GM21825 (cell line): Measurements from ENCODE around the gene ECHDC3.
A peak's percentile ranks its signal among the peaks of the same experiment; 100 is the strongest.
"Not testable (repeated sequence)": the region's sequence is repeated elsewhere in the genome, so short reads cannot be mapped to it uniquely, and the experiment has no call there.

ENCODE experiments used
- ATAC-seq: cut with Tn5 transposase; IDR thresholded peaks from one replicate; pipeline ENCODE4 v1.9.1; 2021; ENCODE audit warnings: mild to moderate bottlenecking, moderate library complexity; ENCODE audit not compliant: unreplicated experiment

ECHDC3 gene

DNA sequence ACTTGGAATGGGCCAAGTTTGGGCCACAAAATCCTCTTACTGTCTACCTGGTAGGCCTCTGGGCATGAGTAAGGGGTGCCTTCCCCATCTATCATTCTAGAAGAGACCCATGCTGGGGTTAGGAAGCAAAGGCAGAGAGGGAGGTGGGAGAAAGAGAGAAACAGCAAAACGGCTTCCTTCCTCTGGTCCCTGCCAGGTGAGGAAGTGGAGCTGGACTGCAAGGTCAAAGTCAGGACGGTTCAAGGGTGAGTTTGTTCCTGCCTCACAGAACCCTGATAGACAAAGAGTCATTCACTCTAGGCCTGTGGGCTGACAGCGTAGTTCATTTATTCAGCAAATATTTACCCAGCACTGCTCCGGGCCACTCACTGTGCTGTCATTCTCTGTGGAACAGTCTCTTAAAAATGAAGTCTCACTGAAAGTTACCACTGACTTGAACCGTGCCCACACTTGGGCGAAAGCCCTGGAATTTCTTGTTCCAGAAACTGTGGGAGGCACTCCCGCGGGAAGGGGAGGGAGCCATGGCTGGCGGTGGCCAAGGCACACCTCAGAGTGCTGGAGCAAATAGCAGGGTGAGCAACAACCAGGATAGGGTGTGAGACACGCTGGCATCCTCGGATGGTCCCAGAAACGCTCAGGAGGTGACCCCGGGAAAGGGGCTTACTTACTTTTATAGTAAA lies 26.2 kb upstream of the ECHDC3 start:
- no peak for ATAC-seq

DNA sequence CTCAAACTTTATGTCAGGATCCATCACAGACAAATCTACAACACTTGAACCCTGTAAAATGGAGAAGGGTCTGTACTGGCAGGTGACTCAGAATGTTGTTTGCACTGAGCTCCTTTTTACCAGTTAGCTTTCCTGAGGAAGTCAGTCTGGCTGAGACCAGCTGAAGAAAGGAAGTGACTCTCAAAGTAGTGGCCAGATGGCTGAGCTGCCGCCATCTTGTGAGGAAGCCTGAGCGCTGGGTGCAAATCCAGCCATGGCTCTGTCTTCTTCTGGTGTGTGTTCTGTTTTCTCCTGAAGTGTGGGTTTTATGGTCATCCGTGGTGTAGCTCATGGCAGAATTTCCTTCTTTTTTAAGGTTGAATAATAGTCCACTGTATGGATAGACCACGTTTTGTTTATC lies 25.5 kb upstream of the ECHDC3 start:
- no peak for ATAC-seq

DNA sequence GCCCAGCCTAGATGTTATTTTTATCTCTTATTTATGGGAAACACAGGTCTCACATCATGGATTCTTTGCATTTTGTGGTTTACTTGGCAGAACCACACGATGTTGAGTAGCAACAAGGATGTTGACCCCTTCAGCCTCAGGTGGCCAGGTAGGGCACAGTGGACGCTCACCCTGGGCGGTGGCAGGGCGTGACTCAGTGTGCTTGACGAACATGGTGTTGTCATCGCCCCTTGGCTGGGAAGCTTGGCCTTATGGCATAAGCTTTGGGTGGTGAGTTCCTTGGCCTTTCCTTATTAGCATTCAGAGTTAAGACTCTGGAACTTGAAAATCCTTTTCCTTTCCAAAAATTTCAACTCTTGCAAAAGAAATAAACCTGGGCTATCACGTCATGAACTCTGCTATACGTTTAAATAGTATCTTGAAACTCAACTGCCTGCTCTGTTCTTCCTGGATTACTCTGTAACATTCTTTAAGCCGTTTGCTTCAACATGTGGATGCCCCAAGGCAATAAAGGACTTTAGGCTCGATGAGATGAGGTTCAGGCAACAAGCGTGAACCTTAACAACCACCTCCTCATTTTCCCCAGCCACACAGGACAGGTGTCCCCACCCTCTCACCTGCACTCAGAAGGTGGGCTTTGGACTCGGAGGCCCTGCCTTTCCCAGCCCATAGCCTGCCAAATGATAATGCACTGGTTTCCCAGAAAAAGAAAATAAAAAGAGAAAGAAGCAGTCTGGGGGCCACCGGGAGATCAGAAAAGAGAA lies 22.5 kb upstream of the ECHDC3 start:
- ATAC-seq, result no peak

DNA sequence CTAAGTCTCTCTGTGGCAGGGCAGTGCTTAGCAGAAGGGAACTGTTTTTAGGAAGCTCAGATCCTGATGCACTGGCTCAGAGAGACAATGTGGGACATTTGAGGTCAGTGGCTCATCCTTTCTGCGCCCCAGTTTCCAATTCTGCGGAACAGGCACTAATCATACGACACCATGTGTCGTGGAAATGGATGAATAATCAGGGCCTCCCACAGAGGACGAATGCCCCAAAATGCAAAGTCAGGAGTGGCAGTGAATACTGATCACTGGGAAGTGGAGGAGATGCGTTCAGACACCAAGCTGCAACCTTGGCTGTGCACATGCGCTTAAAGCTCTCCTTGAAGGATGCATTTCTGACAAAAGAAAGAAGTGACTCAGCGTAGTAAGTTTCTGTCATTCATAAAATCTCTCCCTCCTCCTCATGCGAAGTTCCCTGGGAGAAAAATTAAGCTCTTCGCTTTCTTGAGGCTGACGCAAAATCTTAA lies 21.9 kb upstream of the ECHDC3 start:
- ATAC-seq, result no peak

DNA sequence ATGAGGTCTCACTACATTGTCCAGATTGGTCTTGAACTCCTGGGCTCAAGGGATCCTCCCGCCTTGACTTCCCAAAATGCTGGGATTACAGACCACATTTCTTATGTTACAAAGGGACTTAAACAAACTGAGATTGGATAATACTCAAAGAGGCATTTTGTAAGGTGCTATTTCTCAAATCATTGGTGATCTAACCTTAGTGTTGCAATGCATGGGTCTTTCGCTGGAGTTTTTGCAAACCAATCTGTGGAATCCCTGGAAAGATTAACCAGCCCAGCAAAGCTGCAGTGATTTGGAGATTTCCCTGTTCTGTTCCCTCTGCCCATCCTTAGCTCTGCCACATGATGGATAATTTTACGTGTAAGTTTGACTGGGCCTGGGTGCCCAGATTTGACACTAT lies 20.4 kb upstream of the ECHDC3 start:
- no peak for ATAC-seq

DNA sequence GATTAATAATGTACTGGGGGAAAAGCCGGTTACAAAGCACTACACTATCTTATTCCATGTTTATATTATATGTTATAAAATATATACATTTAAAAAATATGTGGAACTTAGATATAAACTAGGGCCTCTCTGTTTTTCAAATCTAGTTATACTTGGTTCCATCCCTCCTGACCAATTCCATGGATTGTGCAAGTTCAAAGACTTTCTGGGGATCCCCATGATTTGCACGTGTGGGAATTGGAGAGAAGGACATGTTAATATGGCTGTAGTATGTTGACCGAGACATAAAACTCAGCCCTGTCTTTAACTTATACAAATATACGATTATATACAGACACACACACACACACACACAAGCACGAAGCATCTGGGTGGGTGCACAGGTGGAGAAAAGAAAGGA lies 18.8 kb upstream of the ECHDC3 start:
- no peak for ATAC-seq

DNA sequence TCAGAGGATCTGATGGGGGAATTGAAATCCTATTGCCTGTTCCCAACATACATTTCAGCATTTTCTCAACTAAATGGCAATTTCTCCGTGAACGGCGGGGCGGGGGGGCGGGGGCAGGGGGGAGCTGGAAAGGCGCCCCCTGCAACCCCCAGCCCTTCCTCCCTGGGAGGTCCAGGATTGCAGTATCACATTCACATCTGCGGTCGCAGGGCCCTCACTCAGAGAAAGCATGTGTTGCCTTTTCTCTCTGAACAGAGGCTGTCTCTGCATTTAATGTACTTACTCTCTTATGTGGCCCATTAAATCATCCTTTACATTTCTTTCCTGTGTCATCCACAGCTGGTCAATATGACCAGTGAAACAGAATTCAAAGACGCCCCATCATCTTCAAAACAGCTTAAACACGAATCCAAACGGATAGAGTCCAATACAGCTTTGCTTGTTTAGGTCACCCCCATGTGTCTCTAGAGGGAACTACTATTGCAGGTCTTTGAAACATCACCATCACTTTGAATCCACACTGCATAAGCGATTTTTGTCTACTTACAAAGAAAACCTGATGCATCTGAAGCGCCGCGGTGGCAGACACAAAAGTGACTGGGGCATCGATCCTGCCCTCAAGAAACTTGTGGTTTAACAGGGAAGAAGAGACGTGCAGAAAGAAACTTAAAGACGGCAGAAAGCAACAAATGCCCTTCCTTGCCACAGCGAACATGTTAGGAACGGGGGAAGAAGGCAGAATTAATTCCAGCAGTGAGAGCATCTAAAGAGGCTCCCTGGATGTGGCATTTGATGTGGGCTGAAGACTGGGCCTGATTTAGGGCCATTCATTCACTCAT lies 17.0 kb upstream of the ECHDC3 start:
- ATAC-seq, result peak; percentile 86

DNA sequence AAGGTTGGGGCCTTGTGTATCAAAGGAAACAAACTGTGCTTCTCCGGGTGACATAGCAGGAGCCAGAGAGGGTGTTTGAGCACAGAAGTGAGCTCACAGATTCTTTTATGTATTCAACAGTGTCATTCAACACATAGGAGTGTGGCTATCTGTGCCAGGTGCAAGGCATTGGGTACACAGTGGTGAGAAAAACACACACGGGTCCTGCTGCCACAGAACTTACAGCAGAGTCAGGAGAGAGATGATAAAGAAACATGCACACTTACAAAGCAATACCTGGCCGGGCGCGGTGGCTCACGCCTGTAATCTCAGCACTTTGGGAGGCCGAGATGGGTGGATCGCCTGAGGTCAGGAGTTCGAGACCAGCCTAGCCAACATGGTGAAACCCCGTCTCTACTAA lies 16.3 kb upstream of the ECHDC3 start:
- no peak for ATAC-seq

DNA sequence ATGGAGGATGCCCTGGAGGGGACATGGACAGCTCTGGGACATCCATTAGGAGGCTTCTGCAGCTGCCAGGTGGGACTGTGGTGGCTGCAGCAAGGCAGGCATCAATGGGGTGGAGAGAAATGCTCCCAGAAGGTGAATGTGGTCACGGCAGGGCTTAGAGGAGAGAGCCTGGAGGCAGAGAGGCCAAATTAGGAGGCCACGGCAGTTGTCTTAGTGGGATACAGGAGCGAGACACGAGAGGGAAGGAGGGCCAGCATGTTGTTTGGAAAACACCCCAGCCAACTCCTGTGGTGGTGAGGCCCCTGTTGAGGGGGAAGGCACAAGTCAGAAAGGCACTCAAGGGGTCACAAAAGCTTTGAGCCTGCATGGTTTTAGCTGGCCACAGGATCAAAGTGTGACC lies 14.6 kb upstream of the ECHDC3 start:
- ATAC-seq, result no peak

DNA sequence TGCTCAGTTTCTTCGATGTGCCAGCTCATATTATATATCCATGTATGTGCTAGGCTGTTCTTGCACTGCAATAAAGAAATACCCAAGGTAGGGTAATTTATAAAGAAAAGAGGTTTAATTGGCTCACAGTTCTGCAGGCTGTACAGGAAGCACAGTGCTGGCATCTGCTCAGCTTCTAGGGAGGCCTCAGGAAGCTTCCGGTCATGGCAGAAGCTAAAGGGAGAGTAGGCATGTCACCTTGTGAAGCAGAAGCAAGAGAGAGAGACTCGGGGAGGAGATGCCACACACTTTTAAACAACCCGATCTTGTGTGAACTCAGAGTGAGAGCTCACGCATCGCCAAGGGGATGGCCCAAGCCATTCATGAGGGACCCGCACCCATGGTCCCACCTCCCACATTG lies 13.8 kb upstream of the ECHDC3 start:
- ATAC-seq, result no peak

DNA sequence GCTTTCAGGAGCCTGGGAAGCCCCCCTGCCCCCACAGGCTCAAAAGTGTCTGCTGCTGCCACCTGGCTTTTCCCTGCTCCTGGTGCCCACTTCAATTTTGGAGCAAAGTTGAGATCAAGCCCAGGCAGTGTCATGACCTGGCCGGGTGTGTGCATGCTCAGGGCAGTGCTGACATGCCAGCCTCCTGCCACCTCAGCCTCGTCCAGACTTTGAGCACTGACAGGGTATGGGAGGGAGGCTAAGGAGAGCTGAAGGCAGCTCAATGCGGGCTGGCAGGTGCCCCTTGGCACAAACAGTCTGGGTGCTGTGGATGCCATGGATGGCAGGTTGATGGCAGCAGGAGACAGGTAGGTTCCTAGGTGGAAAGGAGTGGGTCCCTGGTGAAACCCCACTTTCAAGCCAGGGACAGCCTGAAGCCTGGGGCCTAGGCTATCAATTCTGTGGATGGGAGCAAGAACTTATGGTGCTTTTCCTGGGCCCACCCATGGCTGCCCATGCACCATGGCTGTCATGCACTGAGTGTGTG lies 12.3 kb upstream of the ECHDC3 start:
- no peak for ATAC-seq

DNA sequence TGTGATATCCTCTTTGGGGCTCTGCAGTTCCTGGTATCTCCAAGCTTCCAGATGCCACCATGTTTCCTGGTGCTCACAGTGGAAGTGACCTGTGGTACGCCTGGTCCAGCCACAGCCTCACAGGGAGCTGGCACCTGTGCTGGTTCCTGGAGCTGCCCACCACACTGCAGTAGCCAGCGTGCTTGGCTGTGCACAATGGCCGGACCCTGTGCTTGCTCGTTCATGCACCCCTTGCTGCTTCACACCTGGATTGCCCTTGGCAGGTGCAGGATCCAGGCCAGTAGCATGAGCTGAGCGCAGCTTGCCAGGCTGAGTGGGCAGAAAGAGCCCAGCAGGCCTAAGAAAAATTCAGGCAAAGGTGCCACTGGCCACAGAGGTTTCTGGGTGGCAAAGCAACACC lies 11.4 kb upstream of the ECHDC3 start:
- ATAC-seq, result no peak

DNA sequence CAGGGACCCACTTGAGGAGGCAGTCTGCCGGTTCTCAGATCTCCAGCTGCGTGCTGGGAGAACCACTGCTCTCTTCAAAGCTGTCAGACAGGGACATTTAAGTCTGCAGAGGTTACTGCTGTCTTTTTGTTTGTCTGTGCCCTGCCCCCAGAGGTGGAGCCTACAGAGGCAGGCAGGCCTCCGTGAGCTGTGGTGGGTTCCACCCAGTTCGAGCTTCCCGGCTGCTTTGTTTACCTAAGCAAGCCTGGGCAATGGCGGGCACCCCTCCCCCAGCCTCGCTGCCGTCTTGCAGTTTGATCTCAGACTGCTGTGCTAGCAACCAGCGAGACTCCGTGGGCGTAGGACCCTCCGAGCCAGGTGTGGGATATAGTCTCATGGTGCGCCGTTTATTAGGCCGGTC lies 5.4 kb upstream of the ECHDC3 start:
- ATAC-seq, result not testable (repeated sequence)

DNA sequence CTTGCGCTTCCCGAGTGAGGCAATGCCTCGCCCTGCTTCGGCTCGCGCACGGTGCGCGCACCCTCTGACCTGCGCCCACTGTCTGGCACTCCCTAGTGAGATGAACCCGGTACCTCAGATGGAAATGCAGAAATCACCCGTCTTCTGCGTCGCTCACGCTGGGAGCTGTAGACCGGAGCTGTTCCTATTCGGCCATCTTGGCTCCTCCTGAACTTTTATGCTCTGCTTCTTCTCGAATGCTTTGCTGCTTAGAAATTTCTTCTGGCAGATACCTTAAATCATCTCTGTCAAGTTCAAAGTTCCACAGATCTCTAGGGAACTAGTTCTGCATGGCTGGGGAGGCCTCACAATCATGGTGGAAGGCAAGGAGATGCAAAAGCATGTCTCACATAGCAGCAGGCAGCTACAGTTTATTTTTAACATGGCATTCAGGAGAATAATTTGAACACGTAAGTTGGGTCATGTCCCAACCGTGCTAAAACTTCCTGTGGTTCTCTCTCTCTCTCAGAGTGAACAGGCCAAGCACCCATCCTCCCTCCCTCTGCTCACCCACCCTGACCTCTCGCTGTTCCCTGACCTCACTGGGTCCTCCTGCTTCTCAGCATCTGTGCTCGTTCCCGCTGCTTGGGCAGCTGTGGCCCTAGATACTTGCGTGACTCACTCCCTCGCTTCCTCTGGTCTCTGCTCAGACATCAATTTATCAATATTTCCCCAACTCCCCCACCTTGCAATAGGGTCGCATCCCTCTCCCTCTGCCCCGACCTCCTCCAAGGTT lies 4.7 kb upstream of the ECHDC3 start:
- ATAC-seq, result not testable (repeated sequence)

DNA sequence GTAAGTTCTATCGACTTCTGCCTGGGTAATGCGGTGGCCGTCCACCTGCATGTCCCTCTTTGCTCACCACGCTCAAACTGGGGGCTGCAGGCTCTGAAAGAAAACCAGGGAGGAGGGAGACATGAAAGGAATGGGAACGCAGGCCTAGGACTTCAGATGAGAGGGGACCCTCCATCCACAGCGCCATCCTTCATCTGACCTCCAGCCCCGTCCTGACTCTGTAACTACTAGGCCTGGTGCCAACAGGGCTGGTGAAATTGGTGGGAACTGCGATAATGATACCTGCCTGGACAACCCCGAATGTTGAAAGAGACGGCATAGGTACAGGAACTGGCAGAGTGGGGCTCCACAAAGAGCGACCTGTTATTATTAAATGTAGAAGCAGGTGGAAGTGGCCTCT lies 1.3 kb upstream of the ECHDC3 start:
- ATAC-seq, result no peak

DNA sequence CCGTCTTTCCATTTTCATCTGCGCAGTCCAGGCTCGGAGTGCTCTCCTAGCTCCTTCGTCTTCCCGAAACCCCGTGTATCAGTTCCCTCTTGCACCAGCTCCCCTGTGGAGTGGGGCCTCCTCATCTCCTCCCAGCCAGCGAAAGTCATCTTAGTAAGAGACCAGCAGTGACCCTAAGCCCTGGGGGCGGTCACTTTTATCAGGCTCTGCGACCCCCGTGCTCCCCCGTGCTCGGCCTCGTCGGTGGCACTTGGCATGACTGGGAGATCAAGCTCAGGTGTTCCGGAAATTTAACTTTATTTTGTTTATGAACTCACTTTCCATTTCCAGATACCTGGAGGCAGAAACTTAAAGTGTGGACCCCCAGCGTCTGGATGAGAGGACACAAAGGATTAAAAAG lies 574 bp upstream of the ECHDC3 start:
- no peak for ATAC-seq

DNA sequence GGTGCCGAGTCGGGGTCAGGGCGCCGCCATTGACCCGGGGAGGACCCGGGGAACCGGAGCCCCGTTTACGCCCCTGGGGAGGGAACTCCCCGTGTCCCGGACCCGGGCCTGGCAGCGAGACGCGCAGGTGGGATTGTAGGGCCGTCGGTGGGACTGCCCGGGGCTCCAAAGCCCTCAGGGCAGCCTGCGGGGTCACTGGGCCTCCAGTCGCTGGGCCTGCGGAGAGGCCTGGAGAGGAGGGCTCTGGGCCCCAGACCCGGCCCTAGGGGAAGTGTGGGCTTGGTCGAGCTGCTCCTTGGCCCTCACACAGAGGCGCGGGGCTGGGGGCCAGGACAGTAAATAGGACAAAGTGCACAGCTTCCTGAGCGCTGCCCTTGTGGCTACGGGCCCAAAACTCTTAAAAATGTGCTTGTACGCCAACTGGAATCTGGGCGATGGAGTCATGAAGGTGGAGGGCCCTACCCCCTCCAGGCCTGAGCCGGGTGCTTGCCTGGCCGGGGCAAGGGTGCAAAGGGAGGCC lies 657 bp downstream of the ECHDC3 start:
- no peak for ATAC-seq

DNA sequence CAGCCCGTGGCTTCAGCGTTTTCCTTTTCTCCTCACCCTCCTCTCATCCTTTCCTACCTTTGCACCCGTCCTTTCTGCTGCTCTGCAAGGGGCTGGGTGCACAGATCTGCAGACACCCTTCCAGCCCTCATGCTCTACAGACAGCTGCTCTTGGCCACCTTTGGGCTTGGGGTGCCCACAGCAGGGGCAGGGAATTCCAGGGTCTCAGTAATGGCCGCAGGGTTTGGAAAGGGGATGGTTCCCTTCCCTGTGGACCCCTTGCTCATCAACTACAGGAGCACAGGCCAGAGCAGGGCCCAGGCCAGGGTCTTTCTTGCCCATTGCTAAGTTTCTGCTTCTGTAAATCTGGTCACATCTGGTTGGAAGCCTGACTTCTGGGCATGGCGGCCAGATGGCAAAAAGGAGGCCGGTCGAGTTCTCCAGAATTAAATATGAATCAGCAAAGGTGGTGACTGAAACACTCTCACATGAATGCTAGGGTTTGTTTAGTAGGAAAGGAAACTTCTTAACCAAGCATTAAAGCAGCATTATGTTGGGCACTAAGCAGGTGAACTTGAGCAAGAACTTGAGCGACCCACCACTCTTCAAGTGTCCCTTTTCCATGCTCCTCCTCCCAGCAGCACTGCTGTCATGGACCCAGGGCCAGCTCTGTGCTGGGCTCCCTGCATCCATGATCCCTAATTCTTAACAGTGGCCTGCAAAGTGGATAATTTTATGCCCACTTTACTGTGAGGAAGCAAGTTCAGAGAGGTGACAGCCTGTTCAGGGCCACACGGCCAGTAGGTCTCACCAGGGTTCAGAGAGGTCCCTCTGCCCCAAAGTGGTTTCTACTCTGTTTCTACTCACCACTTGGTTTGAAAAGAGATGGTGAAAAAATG lies 1.5 kb downstream of the ECHDC3 start:
- ATAC-seq, result no peak

DNA sequence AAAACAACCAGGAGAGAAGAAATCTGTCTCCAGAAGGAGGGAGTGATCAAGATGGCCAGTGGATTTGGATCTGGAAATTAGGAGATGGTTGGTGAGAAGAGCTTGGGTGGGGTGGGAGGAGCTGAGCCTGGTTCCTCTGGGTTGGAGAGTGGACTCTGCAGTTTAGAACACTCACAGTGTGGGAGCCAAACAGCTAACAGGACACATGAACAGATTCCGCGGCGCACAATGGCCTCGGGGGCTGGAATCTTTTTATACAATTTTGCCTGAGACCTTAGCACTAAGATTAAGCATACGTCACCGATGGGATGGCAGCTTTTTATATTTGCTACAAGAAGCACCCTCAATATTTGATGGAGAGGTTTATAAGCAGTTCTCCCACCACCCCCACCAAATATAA lies 2.9 kb downstream of the ECHDC3 start:
- no peak for ATAC-seq
